Neuron (in vitro differentiated cells): ENCODE results near the gene HSH2D.
"Not testable (repeated sequence)": the region's sequence is repeated elsewhere in the genome, so short reads cannot be mapped to it uniquely, and the experiment has no call there.

Experiments used
- H2AFZ ChIP-seq: one replicate; pipeline ENCODE4 v1.6.1; 2013; ENCODE audit warnings: low read depth, mild to moderate bottlenecking, inconsistent platforms, low read length, moderate library complexity
- H3K27me3 ChIP-seq: one replicate; pipeline ENCODE4 v1.6.1; 2013; ENCODE audit warnings: low read length; ENCODE audit not compliant: insufficient read depth
- H3K36me3 ChIP-seq: one replicate; pipeline ENCODE4 v1.6.1; 2013; ENCODE audit warnings: low read length; ENCODE audit not compliant: insufficient read depth
- H3K4me1 ChIP-seq: one replicate; pipeline ENCODE4 v1.6.1; 2013; ENCODE audit warnings: low read length; ENCODE audit not compliant: insufficient read depth
- H3K4me3 ChIP-seq: 2 replicates; pipeline ENCODE4 v1.5.1; 2013; ENCODE audit warnings: mild to moderate bottlenecking, low read length, moderate library complexity
- H3K9me3 ChIP-seq: one replicate; pipeline ENCODE4 v1.6.1; 2013; ENCODE audit warnings: low read length

Gene HSH2D, protein sequence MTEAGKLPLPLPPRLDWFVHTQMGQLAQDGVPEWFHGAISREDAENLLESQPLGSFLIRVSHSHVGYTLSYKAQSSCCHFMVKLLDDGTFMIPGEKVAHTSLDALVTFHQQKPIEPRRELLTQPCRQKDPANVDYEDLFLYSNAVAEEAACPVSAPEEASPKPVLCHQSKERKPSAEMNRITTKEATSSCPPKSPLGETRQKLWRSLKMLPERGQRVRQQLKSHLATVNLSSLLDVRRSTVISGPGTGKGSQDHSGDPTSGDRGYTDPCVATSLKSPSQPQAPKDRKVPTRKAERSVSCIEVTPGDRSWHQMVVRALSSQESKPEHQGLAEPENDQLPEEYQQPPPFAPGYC

DNA sequence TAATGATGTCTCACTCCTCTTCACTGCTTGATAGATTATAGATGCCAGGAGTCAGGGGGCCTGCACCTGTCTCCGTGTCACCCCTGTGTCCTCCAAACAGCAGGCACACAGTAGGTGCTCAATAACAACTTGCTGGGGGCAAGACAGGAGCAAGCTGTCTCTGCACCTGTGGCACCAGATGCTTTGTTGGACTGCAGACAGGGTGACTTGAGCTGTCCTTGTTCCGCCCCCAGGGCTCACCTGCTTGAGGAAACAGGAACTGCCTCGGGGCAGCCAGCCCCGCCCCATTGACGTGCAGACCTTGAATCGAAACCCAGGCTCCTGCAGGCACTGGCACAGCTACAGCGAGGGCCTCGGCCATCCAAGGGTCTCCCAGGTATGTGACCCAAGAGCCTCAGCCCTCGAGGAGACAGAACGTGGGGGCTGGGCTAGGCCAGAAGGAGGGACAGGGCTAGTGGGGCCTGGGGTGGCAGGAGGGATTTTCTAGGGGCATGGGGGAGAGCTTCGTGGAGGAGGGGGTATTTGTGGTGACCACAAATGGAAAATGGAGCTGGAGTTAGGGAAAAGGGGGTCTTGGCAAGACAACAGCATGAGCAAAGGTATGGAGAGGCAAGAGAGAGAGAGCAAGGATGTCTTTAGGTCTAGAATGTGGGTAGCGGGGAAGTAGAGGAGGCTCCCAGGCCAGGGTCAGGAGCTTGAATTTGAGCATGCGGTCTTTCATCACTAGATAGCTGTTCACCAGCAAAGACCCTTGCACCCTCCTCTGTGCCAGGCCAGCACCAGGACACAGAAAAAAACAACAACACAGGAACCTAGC lies at the start of gene HSH2D:
Gene HSH2D (plus strand): TSS at position 287 of the 817 bp plus-strand sequence. CDS start 5,066 bp downstream, outside the sequence.
- Histone ChIP-seq H3K36me3 (no peaks in the 10 kb centered on the region), H2AFZ (no peak within 1 kb of the TSS), H3K27me3 (peaks cover 3% of the 10 kb centered on the region), H3K4me3 (no peak within 1 kb of the TSS), H3K9me3 (no peaks in the 10 kb centered on the region), H3K4me1 (no peaks in the 10 kb centered on the region)

DNA sequence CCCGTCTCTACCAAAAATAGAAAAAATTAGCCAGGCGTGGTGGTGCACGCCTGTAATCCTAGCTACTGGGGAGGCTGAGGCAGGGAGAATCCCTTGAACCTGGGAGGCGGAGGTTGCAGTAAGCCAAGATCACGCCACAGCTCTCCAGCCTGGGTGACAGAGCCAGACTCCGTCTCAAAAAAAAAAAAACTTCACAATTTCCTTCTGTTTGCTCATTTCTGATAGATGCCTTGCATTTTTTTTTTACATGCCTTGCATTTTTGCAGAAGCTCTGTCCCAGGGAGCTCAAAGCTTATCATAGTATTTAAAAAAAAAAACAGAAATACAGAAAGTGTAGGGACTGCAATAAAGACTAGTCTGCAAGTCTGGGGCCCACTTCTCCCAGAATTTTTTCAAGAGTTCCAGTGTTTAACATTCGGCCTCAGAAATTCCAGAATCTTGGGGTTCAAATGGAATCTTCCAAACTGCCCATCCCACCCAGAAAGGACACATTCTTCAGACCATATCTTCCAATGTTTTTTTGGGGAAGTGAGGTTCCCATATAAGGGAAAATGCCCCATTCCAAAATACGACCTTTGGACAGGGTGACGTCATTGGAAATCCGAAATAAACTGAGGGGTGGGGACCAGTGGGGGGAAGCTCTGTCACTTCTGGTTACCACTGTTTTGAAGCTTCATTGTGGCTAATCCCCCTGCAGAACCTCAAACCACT lies 49.0 kb upstream of the HSH2D start:
- no peak overlapping the region for H2AFZ ChIP-seq
- no peak overlapping the region for H3K4me3 ChIP-seq
- H3K36me3 ChIP-seq = peaks cover 85% of the 10 kb centered on the region
- H3K4me1 ChIP-seq = no peaks in the 10 kb centered on the region
- H3K27me3 ChIP-seq = no peaks in the 10 kb centered on the region
- no peaks in the 10 kb centered on the region for H3K9me3 ChIP-seq

DNA sequence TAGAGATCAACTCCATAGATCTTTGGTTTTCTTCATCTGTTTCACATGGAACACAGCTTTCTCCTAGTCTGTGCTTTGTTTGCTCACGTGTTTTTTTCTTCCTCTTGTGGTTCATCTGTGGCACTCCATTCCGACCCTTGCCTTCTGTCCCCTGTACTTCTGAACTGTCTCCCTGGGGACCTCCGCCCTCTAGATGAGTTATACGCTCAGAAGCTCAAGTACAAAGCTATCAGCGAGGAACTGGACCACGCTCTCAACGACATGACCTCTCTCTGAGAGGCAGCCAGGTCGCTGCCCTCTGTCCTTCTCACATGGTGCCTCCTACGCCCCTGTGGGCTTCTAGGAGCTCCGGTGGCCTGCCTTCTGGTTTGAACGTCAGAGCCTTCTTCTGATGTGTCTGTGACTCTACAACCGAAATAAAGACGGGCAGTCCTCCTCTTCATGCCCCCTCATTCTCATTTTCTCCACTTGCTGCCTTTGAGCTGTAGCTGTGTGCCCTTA lies 48.4 kb upstream of the HSH2D start:
- Histone ChIP-seq H3K36me3 (peaks cover 86% of the 10 kb centered on the region), H3K4me3 (no peak overlapping the region), H3K27me3 (no peaks in the 10 kb centered on the region), H3K9me3 (no peaks in the 10 kb centered on the region), H3K4me1 (no peaks in the 10 kb centered on the region), H2AFZ (no peak overlapping the region)

DNA sequence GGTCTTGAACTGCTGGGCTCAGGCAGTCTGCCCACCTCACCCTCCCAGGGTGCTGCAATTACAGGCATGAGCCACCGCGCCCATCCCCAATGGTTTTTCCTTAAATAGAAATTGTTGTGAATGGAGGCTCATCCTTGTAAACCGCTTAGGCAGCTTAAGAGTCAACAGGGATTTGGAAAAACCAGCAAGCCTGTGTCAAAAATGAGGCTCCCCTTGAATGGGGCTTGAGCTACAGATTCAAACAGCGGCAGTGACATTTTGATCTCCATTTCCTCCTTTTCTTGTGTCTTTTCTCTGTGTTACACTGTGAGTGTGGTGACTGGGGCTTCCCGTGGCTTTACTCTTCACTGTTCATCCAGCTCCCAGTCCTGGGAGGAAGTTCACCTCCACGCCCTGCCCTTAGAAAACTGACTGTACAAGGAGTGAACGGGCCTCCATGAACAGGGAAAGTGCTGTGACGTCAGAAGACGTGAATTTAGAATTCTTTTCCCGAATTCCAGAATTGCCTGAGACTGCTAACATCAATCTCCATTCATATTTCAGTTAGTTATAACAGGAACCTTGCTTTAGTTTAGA lies 47.1 kb upstream of the HSH2D start:
- H3K36me3 ChIP-seq = peaks cover 86% of the 10 kb centered on the region

DNA sequence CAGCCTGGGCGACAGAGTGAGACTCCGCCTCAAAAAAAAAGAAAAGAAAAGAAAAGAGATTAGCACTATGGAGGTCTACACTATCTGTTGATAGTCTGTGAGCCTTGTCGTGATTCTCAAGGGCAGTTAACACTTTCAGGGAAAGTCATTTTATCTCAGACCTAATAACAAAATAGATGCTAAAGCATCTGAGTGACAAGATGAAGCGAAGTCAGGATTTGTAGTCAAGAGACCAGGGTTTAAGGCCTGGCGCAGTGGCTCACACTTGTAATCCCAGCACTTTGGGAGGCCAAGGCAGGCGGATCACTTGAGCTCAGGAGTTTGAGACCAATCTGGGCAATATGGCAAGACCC lies 45.1 kb upstream of the HSH2D start:
- Histone ChIP-seq H2AFZ (no peak overlapping the region), H3K27me3 (no peaks in the 10 kb centered on the region), H3K4me1 (no peaks in the 10 kb centered on the region), H3K9me3 (no peaks in the 10 kb centered on the region), H3K36me3 (peaks cover 81% of the 10 kb centered on the region), H3K4me3 (no peak overlapping the region)

More for the DNA sequence above, 47.1 kb upstream of the HSH2D start:
- Histone ChIP-seq H3K4me1 (no peaks in the 10 kb centered on the region), H2AFZ (no peak overlapping the region), H3K4me3 (no peak overlapping the region), H3K27me3 (no peaks in the 10 kb centered on the region), H3K9me3 (no peaks in the 10 kb centered on the region)

DNA sequence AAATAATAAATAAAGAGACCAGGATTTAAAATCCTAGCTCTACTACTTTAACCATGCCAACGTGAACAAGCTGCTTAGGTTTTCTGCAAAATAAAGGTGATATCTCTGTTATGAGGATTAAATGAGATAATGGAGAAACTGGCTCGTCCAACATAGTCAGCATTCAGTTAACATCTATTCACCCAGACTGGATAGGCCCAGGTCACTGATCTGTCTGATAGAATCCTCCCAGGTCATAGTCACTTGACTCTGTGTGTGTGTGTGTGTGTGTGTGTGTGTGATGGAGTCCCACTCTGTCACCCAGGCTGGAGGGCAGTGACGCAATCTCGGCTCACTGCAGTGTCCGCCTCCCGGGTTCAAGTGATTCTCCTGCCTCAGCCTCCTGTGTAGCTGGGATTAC lies 44.7 kb upstream of the HSH2D start:
- H3K36me3 ChIP-seq = peaks cover 80% of the 10 kb centered on the region
- H3K27me3 ChIP-seq = no peaks in the 10 kb centered on the region
- H3K4me3 ChIP-seq = no peak overlapping the region
- H2AFZ ChIP-seq = no peak overlapping the region
- no peaks in the 10 kb centered on the region for H3K4me1 ChIP-seq
- no peaks in the 10 kb centered on the region for H3K9me3 ChIP-seq

DNA sequence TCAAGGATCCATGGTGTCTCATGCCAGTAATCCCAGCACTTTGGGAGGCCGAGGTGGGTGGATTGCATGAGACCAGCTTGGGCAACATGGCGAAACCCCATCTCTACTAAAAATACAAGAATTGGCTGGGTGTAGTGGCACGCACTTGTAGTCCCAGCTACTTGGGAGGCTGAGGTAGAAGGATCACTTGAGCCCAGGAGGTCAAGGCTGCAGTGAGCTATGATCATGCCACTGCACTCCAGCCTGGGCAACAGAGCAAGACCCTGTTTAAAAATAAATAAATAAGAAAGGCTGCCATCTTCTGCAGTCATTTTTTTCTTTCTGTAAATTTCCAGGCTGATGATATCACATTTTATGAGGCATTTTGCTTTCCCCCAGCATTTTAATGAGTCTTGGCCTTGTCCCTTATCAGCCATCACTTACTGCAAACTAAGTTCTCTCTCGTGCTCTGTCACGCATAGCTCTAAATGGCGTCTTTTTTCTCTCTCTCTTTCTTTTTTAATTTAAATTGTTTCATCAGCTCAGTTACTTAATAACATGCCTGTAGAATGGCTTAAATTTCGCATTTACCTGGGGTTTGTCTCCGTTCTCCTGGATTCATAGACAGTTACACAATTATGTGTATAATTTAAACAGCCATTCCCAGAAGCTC lies 44.0 kb upstream of the HSH2D start:
- H3K9me3 ChIP-seq, H3K4me3 ChIP-seq, H3K4me1 ChIP-seq, H2AFZ ChIP-seq, H3K27me3 ChIP-seq: not testable (repeated sequence)
- peaks cover 76% of the 10 kb centered on the region for H3K36me3 ChIP-seq

DNA sequence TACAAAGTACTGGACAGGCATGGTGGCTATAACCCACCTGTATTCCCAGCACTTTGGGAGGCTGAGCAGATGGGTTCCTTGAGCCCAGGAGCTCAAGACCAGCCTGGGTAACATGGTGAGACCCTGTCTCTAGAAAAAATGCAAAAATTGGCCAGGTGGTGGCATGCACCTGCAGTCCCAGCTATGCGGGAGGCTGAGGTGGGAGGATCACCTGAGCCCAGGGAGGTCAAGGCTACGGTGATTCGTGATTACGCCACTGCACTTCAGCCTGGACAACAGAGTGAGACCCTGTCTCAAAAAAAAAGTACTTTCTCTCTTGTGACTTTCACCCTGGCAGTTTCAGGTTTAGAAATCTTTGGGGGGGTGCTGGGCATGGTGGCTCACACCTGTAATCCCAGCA lies 43.0 kb upstream of the HSH2D start:
- no peak overlapping the region for H3K4me3 ChIP-seq
- no peak overlapping the region for H2AFZ ChIP-seq
- H3K9me3 ChIP-seq = no peaks in the 10 kb centered on the region
- H3K36me3 ChIP-seq = peaks cover 66% of the 10 kb centered on the region
- H3K27me3 ChIP-seq = no peaks in the 10 kb centered on the region
- H3K4me1 ChIP-seq = no peaks in the 10 kb centered on the region

DNA sequence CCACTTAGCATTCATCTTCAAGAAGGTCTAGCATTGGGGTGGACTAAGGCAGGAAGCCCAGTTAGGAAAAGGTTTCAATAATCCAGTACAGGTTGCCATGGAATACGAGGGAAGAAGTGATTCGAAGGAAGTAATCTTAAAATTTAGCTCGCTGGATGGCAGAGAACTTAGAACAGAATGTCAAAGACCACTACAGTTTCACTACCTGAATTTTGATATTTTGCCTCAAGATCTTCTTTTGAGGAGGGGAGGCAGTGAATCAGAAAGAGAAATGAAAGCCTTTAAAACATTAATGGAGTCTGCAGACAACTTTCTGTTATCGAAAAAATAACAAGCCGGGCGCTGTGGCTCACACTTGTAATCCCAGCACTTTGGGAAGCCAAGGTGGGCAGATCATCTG lies 38.8 kb upstream of the HSH2D start:
- Histone ChIP-seq H3K9me3 (no peaks in the 10 kb centered on the region), H3K4me1 (no peaks in the 10 kb centered on the region), H3K36me3 (peaks cover 31% of the 10 kb centered on the region), H3K4me3 (no peak overlapping the region), H2AFZ (no peak overlapping the region), H3K27me3 (no peaks in the 10 kb centered on the region)

DNA sequence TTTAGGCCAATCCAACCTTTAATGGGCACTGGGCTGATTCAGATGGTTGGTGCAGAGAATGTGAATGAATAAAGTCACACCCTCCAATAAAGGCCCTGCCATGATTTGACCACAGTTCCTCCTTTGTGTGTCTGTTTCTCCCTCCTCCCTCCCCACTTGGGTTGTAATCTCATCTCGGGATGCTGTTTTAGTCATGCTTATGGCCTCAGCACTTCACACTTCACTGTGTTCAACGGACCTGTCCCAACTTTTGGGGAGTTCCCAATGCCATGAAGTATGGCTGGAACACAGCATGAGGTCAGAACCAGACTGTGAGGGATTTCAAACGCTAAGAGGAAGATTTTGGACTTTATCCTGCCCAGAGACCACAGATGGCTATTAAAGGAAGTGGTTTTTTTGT lies 37.4 kb upstream of the HSH2D start:
- no peaks in the 10 kb centered on the region for H3K4me1 ChIP-seq
- H3K4me3 ChIP-seq = no peak overlapping the region
- no peak overlapping the region for H2AFZ ChIP-seq
- H3K9me3 ChIP-seq = no peaks in the 10 kb centered on the region
- no peaks in the 10 kb centered on the region for H3K27me3 ChIP-seq
- H3K36me3 ChIP-seq = peaks cover 20% of the 10 kb centered on the region

DNA sequence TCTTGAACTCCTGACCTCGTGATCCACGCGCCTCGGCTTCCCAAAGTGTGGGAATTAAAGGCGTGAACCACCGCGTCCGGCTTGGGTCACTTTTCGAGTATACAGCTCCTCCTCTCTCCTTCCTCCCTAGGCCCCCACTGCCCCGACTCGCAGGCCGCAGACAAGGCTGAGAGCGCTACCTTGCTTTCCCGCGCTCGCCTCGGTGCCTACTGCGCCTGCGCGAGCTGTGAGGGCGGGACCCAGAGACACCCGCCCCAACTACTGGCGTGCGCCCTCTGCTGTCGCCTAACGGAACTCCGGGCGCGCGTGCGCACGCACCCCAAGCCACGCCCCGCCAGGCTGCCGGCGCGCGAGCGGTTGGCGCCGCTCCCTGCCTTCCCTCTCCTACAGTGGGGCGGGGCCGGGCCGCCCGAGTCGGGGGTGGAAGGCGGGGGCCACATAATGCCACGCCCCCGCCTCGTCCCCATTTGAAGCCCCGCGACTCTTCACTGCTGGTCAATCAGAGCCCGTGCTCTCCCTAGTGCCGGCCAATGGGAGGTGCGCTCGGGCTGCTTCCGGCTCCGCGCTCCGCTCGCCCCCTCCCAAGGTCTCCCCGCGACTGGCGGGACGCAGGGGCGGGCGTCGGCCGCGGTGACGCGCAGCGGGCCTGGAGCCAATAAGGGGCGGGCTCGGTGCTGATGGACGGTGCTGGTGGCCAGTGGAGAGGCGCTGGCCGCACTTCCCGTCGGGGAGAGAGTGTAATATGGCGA lies 32.2 kb upstream of the HSH2D start, which contains the start of gene RAB8A:
Gene RAB8A (plus strand): TSS at position 730 of the 749 bp plus-strand sequence. CDS start 13 bp downstream, at position 743.
- H3K4me3 ChIP-seq = peak within 1 kb of the TSS; percentile 85
- H3K9me3 ChIP-seq = no peaks in the 10 kb centered on the region
- peak within 1 kb of the TSS; percentile 39 for H2AFZ ChIP-seq
- peaks cover 10% of the 10 kb centered on the region for H3K4me1 ChIP-seq
- peaks cover 19% of the 10 kb centered on the region for H3K36me3 ChIP-seq
- H3K27me3 ChIP-seq = no peaks in the 10 kb centered on the region
